H1 (cell line): Measurements from ENCODE around the gene ATP9B. TPM values are rescaled to one million over a fixed set of nuclear protein-coding genes. Genes with fewer than 3 reads are reported as not detected.
A peak's percentile ranks its signal among the peaks of the same experiment; 100 is the strongest.

Source experiments
- CTCF ChIA-PET: fragments of 300-600 bp; sonication (Branson Sonifier 250); formaldehyde crosslinking; loops from one replicate; lab custom pipeline; 2021; ENCODE audit not compliant: partially characterized antibody; lab: Charles Lee
- POLR2A ChIA-PET: fragments of 300-600 bp; sonication (Branson Sonifier 250); formaldehyde crosslinking; loops from one replicate; lab custom pipeline; 2021; ENCODE audit warnings: inconsistent platforms; ENCODE audit not compliant: partially characterized antibody; lab: Charles Lee
- DNase-seq, 2 experiments: peaks; one replicate each; pipeline versions ENCODE4 v3.0.0 to v3.0.0-alpha.2; 2010 to 2022; ENCODE audit warnings: low spot score in 2 of 2, low read depth in 1 of 2, mixed read lengths in 1 of 2
- FAIRE-seq: peaks from 2 replicates; lab custom pipeline; 2011; peaks lifted over from hg19 to GRCh38; lab: Jason Lieb, UNC
- H2AFZ ChIP-seq: 2 replicates; pipeline ENCODE4 v1.8.1; 2012; ENCODE audit warnings: low read length, inconsistent platforms
- H2AK5ac ChIP-seq: 2 replicates; pipeline ENCODE4 v1.6.1; 2013; ENCODE audit warnings: low read depth, low read length
- H2BK120ac ChIP-seq: replicated peaks from 2 replicates; pipeline ENCODE3; 2013; ENCODE audit warnings: low read depth, low read length, inconsistent platforms
- H2BK12ac ChIP-seq: 2 replicates; pipeline ENCODE4 v1.6.1; 2013; ENCODE audit warnings: low read depth, low read length
- H2BK15ac ChIP-seq: 2 replicates; pipeline ENCODE4 v1.6.1; 2013; ENCODE audit warnings: low read length
- H2BK20ac ChIP-seq: 2 replicates; pipeline ENCODE4 v1.6.1; 2013; ENCODE audit warnings: low read length
- H2BK5ac ChIP-seq: 2 replicates; pipeline ENCODE4 v1.6.1; 2013; ENCODE audit warnings: low read depth, low read length
- H3K14ac ChIP-seq: 2 replicates; pipeline ENCODE4 v1.6.1; 2013; ENCODE audit warnings: inconsistent platforms; ENCODE audit not compliant: insufficient read length
- H3K18ac ChIP-seq: 2 replicates; pipeline ENCODE4 v1.6.1; 2013; ENCODE audit warnings: low read length; ENCODE audit errors: extremely low read depth
- H3K23ac ChIP-seq: 2 replicates; pipeline ENCODE4 v1.6.1; 2013; ENCODE audit warnings: inconsistent platforms; ENCODE audit not compliant: insufficient read length
- H3K23me2 ChIP-seq: 2 replicates; pipeline ENCODE4 v1.6.1; 2013; ENCODE audit warnings: low read depth, low read length
- H3K27ac ChIP-seq: 2 replicates; pipeline ENCODE4 v1.6.1; 2011; ENCODE audit warnings: low read depth, low read length, inconsistent platforms
- H3K27me3 ChIP-seq, 4 experiments: replicated peaks in 1 of 4; 1 replicate in 1 of 4; 2 replicates in 3 of 4; pipeline versions ENCODE4 v1.6.1 to v1.8.1; 2011 to 2013; ENCODE audit warnings: low read length in 3 of 4, mild to moderate bottlenecking in 3 of 4, inconsistent platforms in 2 of 4, mixed read lengths in 2 of 4, moderate library complexity in 1 of 4; ENCODE audit not compliant: control insufficient read depth in 3 of 4, insufficient read depth in 3 of 4; ENCODE audit errors: extremely low read depth in 1 of 4
- H3K36me3 ChIP-seq, 4 experiments: 2 replicates each; pipeline versions ENCODE4 v1.6.1 to v1.8.1; 2011 to 2013; ENCODE audit warnings: mild to moderate bottlenecking in 4 of 4, low read length in 3 of 4, moderate library complexity in 2 of 4, control low read depth in 1 of 4, inconsistent platforms in 1 of 4; ENCODE audit not compliant: insufficient read depth in 4 of 4, control insufficient read depth in 2 of 4
- H3K4ac ChIP-seq: replicated peaks from 2 replicates; pipeline ENCODE3; 2013; ENCODE audit warnings: low read length, low read depth, mixed read lengths, inconsistent platforms; ENCODE audit not compliant: insufficient read length
- H3K4me1 ChIP-seq, 4 experiments: replicated peaks in 1 of 4; 1 replicate in 1 of 4; 2 replicates in 3 of 4; pipeline versions ENCODE4 v1.6.1 to v1.8.1; 2011 to 2013; ENCODE audit warnings: low read length in 3 of 4, inconsistent platforms in 2 of 4, mixed read lengths in 1 of 4; ENCODE audit not compliant: insufficient read depth in 4 of 4, control insufficient read depth in 3 of 4
- H3K4me2 ChIP-seq, 2 experiments: 2 replicates each; pipeline versions ENCODE4 v1.6.1 to v1.8.1; 2011 to 2013; ENCODE audit warnings: low read depth in 2 of 2, low read length in 2 of 2, control low read depth in 1 of 2, inconsistent platforms in 1 of 2, mild to moderate bottlenecking in 1 of 2; ENCODE audit not compliant: insufficient read depth in 1 of 2
- H3K4me3 ChIP-seq, 4 experiments: fragments of 200-600, 300-600 bp in 1 of 4; sonication (generic), shearing (Covaris generic), sonication (Bioruptor Twin) in 1 of 4; 2 replicates each; pipeline versions ENCODE4 v1.5.1 to v1.8.1; 2011 to 2016; ENCODE audit warnings: low read length in 4 of 4, low read depth in 3 of 4, control low read depth in 2 of 4, inconsistent platforms in 2 of 4, mild to moderate bottlenecking in 2 of 4, mixed read lengths in 1 of 4, moderate library complexity in 1 of 4; ENCODE audit not compliant: insufficient read depth in 2 of 4; ENCODE audit errors: extremely low read depth in 1 of 4
- H3K56ac ChIP-seq: replicated peaks from 2 replicates; pipeline ENCODE3; 2013; ENCODE audit warnings: low read depth, mild to moderate bottlenecking, mixed read lengths, low read length, inconsistent platforms; ENCODE audit not compliant: insufficient read length
- H3K79me1 ChIP-seq: 2 replicates; pipeline ENCODE4 v1.6.1; 2013; ENCODE audit warnings: low read depth, low read length, control low read depth
- H3K79me2 ChIP-seq, 2 experiments: 2 replicates each; pipeline versions ENCODE4 v1.6.1 to v1.8.1; 2012 to 2013; ENCODE audit warnings: low read length in 2 of 2, mild to moderate bottlenecking in 2 of 2, inconsistent platforms in 1 of 2; ENCODE audit not compliant: insufficient read depth in 2 of 2, control insufficient read depth in 1 of 2
- H3K9ac ChIP-seq, 4 experiments: replicated peaks in 1 of 4; 1 replicate in 1 of 4; 2 replicates in 3 of 4; pipeline versions ENCODE4 v1.6.1 to v1.8.1; 2011 to 2013; ENCODE audit warnings: low read depth in 3 of 4, low read length in 3 of 4, control low read depth in 2 of 4, mild to moderate bottlenecking in 2 of 4, moderate library complexity in 2 of 4, inconsistent platforms in 1 of 4; ENCODE audit errors: extremely low read depth in 1 of 4
- H3K9me3 ChIP-seq, 2 experiments: 2 replicates each; pipeline versions ENCODE4 v1.6.1 to v1.8.1; 2012 to 2013; ENCODE audit warnings: mild to moderate bottlenecking in 2 of 2, moderate library complexity in 2 of 2, control low read depth in 1 of 2, inconsistent platforms in 1 of 2, low read depth in 1 of 2, low read length in 1 of 2, mixed read lengths in 1 of 2; ENCODE audit not compliant: insufficient read depth in 2 of 2
- H4K20me1 ChIP-seq, 2 experiments: replicated peaks in 1 of 2; 2 replicates each; pipeline versions ENCODE3 to v1.8.1; 2011 to 2013; ENCODE audit warnings: inconsistent platforms in 2 of 2, low read length in 2 of 2, mild to moderate bottlenecking in 1 of 2; ENCODE audit not compliant: insufficient read depth in 2 of 2, control insufficient read depth in 1 of 2
- H4K5ac ChIP-seq: 2 replicates; pipeline ENCODE4 v1.6.1; 2013; ENCODE audit warnings: low read length, low read depth, mixed read lengths, inconsistent platforms; ENCODE audit not compliant: insufficient read length
- H4K8ac ChIP-seq: 2 replicates; pipeline ENCODE4 v1.8.0; 2013; ENCODE audit warnings: mild to moderate bottlenecking, moderate library complexity, low read length, inconsistent platforms; ENCODE audit not compliant: insufficient read depth; ENCODE audit errors: extremely low read depth
- H4K91ac ChIP-seq: replicated peaks from 2 replicates; pipeline ENCODE3; 2013; ENCODE audit warnings: low read length, mixed read lengths, inconsistent platforms; ENCODE audit not compliant: insufficient read length
- ATF2 ChIP-seq: IDR thresholded peaks from 2 replicates; pipeline ENCODE4 v1.6.1; 2012; ENCODE audit warnings: low read length, inconsistent platforms
- CEBPB ChIP-seq: IDR thresholded peaks from 2 replicates; pipeline ENCODE4 v1.6.1; 2012; ENCODE audit warnings: low read depth, low read length
- CHD1 ChIP-seq: IDR thresholded peaks from 2 replicates; pipeline ENCODE4 v1.6.1; 2012; ENCODE audit warnings: low read depth, low read length, improper control_type of control experiment
- CTCF ChIP-seq, 3 experiments: IDR thresholded peaks; 1 replicate in 2 of 3; 2 replicates in 1 of 3; pipeline versions ENCODE4 v1.5.1 to v1.6.1; 2011; ENCODE audit warnings: low read length in 3 of 3, mild to moderate bottlenecking in 3 of 3, inconsistent platforms in 2 of 3, low read depth in 1 of 3, moderate library complexity in 1 of 3; ENCODE audit not compliant: insufficient read depth in 1 of 3; ENCODE audit errors: control extremely low read depth in 1 of 3
- KDM4A ChIP-seq: IDR thresholded peaks from one replicate; pipeline ENCODE4 v1.7.1; 2012; ENCODE audit warnings: low read depth, mild to moderate bottlenecking, moderate library complexity, low read length, inconsistent platforms; ENCODE audit not compliant: severe bottlenecking
- NANOG ChIP-seq: IDR thresholded peaks from 2 replicates; pipeline ENCODE4 v1.6.1; 2011; ENCODE audit warnings: low read length, low read depth, mild to moderate bottlenecking, inconsistent platforms; ENCODE audit not compliant: insufficient read depth, poor library complexity, severe bottlenecking
- POLR2AphosphoS5 ChIP-seq: IDR thresholded peaks from 2 replicates; pipeline ENCODE4 v1.6.1; 2011; ENCODE audit warnings: low read depth, low read length
- SIRT6 ChIP-seq: IDR thresholded peaks from one replicate; pipeline ENCODE4 v1.7.1; 2012; ENCODE audit warnings: low read length, inconsistent platforms
- SUZ12 ChIP-seq: fragments of 200-600 bp; sonication (generic); IDR thresholded peaks from 2 replicates; pipeline ENCODE4 v1.6.1; 2012; ENCODE audit warnings: mild to moderate bottlenecking, inconsistent platforms, low read length, moderate library complexity, mixed read lengths
- YY1 ChIP-seq: IDR thresholded peaks from 2 replicates; pipeline ENCODE4 v1.6.1; 2011; ENCODE audit warnings: low read depth, mild to moderate bottlenecking, low read length
- WGBS, 2 experiments: shearing (Covaris generic) in 1 of 2; methylation state at CpG; one replicate each; pipeline versions ENCODE4 v1.1.6 to v1.1.7; 2013 to 2015; ENCODE audit warnings: low lambda C conversion rate in 2 of 2, mixed read lengths in 2 of 2, inconsistent platforms in 1 of 2, low coverage in 1 of 2, missing lambda C conversion rate in 1 of 2; ENCODE audit not compliant: insufficient replicate concordance in 2 of 2, insufficient coverage in 1 of 2, insufficient read length in 1 of 2; ENCODE audit errors: extremely low coverage in 1 of 2, missing lambda C conversion rate in 1 of 2; 5-methylcytosine and 5-hydroxymethylcytosine counted together
- polyA plus RNA-seq, 7 experiments: library from polyadenylated mRNA; depleted of rRNA in 3 of 7; stranded (reverse) in 5 of 7; unstranded in 2 of 7; fragments of >200 nt in 5 of 7; fragments of 200-250 nt in 2 of 7; gene quantifications; 1 replicate in 5 of 7; 2 replicates in 1 of 7; 4 replicates in 1 of 7; pipeline versions ENCODE4 v1.2.1 to v1.2.3, GENCODE V29; 2011 to 2013; ENCODE audit warnings: missing spikeins in 2 of 7, mixed read lengths in 2 of 7
- total RNA-seq: library from RNA; stranded (reverse); fragmentation: NEBNext Ultra II Directional; extraction: Animal tissue kit (Norgen Biotek cat#: 25700); gene quantifications from 2 replicates; pipeline ENCODE4 v1.2.1, GENCODE V29; 2021

The ATP9B gene
- total and polyA plus RNA-seq, 2 of the 8 experiments (the other 6 are each of a cell fraction or from before 2014, with no cell fraction given) = 15.1 to 21.7 TPM

- ChIA-PET CTCF (interaction anchor here (1.0 kb wide), 1 partner anchor 249 kb away, joined by 3 read pairs; no protein-coding TSS in a partner anchor), POLR2A (no interaction called here)
- H3K4me3 ChIP-seq = no peak overlapping the region
- H3K56ac ChIP-seq = no peak overlapping the region
- H3K23ac ChIP-seq = no peak overlapping the region
- H3K79me1 ChIP-seq = no peaks in the 10 kb centered on the region
- H4K8ac ChIP-seq = no peak overlapping the region
- H3K9ac ChIP-seq = no peak overlapping the region
- peak overlapping the region; percentile 97 for H2AK5ac ChIP-seq
- H3K4ac ChIP-seq = no peak overlapping the region
- H3K9me3 ChIP-seq = peaks cover 5 to 7% of the 10 kb centered on the region in 2 experiments
- no peak for FAIRE-seq
- DNase-seq = no peak
- H3K23me2 ChIP-seq = peaks cover 7% of the 10 kb centered on the region; the same call in 1 of the 2 replicates
- no peak overlapping the region for H2AFZ ChIP-seq
- H3K4me1 ChIP-seq = peaks cover 0 to 10% (median 0%) of the 10 kb centered on the region in 4 experiments; a peak in 1 of 7 replicates
- 89% methylated on average over 4 of the region's 4 CpGs; no CpG with 5 or more reads in 1 of the 2 experiments for WGBS, 2 experiments
- peak overlapping the region; percentile 60; the same call in 1 of the 2 replicates for H2BK12ac ChIP-seq
- no peak overlapping the region for H3K14ac ChIP-seq
- H4K5ac ChIP-seq = no peak overlapping the region
- H3K27ac ChIP-seq = no peak overlapping the region
- H2BK5ac ChIP-seq = no peak overlapping the region
- peaks cover 0 to 7% (median 6%) of the 10 kb centered on the region in 4 experiments; a peak in 4 of 7 replicates for H3K27me3 ChIP-seq
- no peaks in the 10 kb centered on the region for H4K20me1 ChIP-seq
- peak overlapping the region; percentile 86; the same call in 1 of the 2 replicates for H2BK20ac ChIP-seq
- no peak overlapping the region for H2BK120ac ChIP-seq
- no peak overlapping the region for H2BK15ac ChIP-seq
- H4K91ac ChIP-seq = no peak overlapping the region
- H3K79me2 ChIP-seq = peaks cover 11 to 24% of the 10 kb centered on the region in 2 experiments
- H3K18ac ChIP-seq = no peak overlapping the region
- peaks cover 0 to 3% (median 0%) of the 10 kb centered on the region in 4 experiments; a peak in 2 of 8 replicates for H3K36me3 ChIP-seq
- no peak overlapping the region; a peak in 1 of 4 replicates for H3K4me2 ChIP-seq
- TF ChIP-seq SIRT6 = no peak
- TF ChIP-seq CEBPB = no peak
- TF ChIP-seq CTCF (IDR thresholded peaks at IDR 0.05; ENCODE audit: control extremely low read depth in 1 of 3, insufficient read depth in 1 of 3, low read depth in 1 of 3, low read length in 3 of 3) = no peak
- no peak for TF ChIP-seq POLR2AphosphoS5
- no peak for TF ChIP-seq CHD1
- no peak for TF ChIP-seq ATF2
- no peak for TF ChIP-seq YY1
- no peak for TF ChIP-seq SUZ12
- no peak for TF ChIP-seq NANOG
- no peak for TF ChIP-seq KDM4A
These were observed 1.6 kb upstream of the ATP9B start for GRCh38 chr18:79067611-79068010.
